Urinary bladder (tissue), 4 donors: Measurements from ENCODE around the gene STK39. TPM values are rescaled to one million over a fixed set of nuclear protein-coding genes. Genes with fewer than 3 reads are reported as not detected.

Experiments
- DNase-seq: peaks from one replicate; pipeline ENCODE4 v3.0.0-alpha.2; 2015; ENCODE audit errors: extremely low spot score
- H3K27ac ChIP-seq: one replicate; pipeline ENCODE4 v1.5.1; 2013; ENCODE audit warnings: low read depth, mild to moderate bottlenecking, moderate library complexity
- H3K36me3 ChIP-seq: one replicate; pipeline ENCODE4 v1.6.1; 2013; ENCODE audit warnings: mild to moderate bottlenecking, moderate library complexity; ENCODE audit not compliant: insufficient read depth
- H3K4me1 ChIP-seq: one replicate; pipeline ENCODE4 v1.6.1; 2013; ENCODE audit warnings: mild to moderate bottlenecking, moderate library complexity; ENCODE audit not compliant: insufficient read depth
- H3K4me3 ChIP-seq: one replicate; pipeline ENCODE4 v1.5.1; 2013; ENCODE audit warnings: low read depth, low read length
- WGBS: extraction: QIAGEN DNeasy Blood & Tissue Kit; methylation state at CpG from one replicate; pipeline ENCODE4 v1.1.7; 2013; 5-methylcytosine and 5-hydroxymethylcytosine counted together
- polyA plus RNA-seq: library from polyadenylated mRNA; stranded (reverse); fragments of 200-250 nt; gene quantifications from one replicate; pipeline ENCODE4 v1.2.3, GENCODE V29; 2013
- total RNA-seq: library from RNA; depleted of rRNA; stranded (reverse); fragments of >200 nt; gene quantifications from one replicate; pipeline ENCODE4 v1.2.3, GENCODE V29; 2014
- donor health status: healthy with polysubstance abuse.
- donor health status: healthy.

STK39 gene
- total and polyA plus RNA-seq, 2 donors: 17.5 to 37.7 TPM

GRCh38 chr2:168179592-168179991, 67.8 kb downstream of the STK39 start:
- no peaks in the 10 kb centered on the region for H3K36me3 ChIP-seq
- no peaks in the 10 kb centered on the region for H3K4me1 ChIP-seq
- H3K27ac ChIP-seq: no peak overlapping the region
- 82% methylated on average over 5 of the region's 5 CpGs for WGBS
- H3K4me3 ChIP-seq: no peak overlapping the region
- DNase-seq: no peak

GRCh38 chr2:168178520-168179324, 68.7 kb downstream of the STK39 start:
- no peaks in the 10 kb centered on the region for H3K36me3 ChIP-seq
- H3K4me3 ChIP-seq: no peak overlapping the region
- WGBS: 82% methylated on average over 4 of the region's 4 CpGs
- DNase-seq: no peak
- no peaks in the 10 kb centered on the region for H3K4me1 ChIP-seq
- H3K27ac ChIP-seq: no peak overlapping the region

GRCh38 chr2:168176402-168176801, 71.0 kb downstream of the STK39 start:
- DNase-seq: no peak
- Histone ChIP-seq H3K27ac (no peak overlapping the region), H3K4me3 (no peak overlapping the region), H3K36me3 (no peaks in the 10 kb centered on the region), H3K4me1 (no peaks in the 10 kb centered on the region)
- 86% methylated on average over 3 of the region's 3 CpGs for WGBS

GRCh38 chr2:168175469-168175868, 71.9 kb downstream of the STK39 start:
- Histone ChIP-seq H3K27ac (no peak overlapping the region), H3K36me3 (no peaks in the 10 kb centered on the region), H3K4me1 (no peaks in the 10 kb centered on the region), H3K4me3 (no peak overlapping the region)
- no peak for DNase-seq
- 95% methylated on average over 5 of the region's 5 CpGs for WGBS

- 93% methylated on average over 2 of the region's 2 CpGs for WGBS
- no peak for DNase-seq
- Histone ChIP-seq H3K36me3 (no peaks in the 10 kb centered on the region), H3K4me3 (no peak overlapping the region), H3K27ac (no peak overlapping the region), H3K4me1 (no peaks in the 10 kb centered on the region)
Measured at GRCh38 chr2:168174756-168175155, 72.6 kb downstream of the STK39 start.

DNA sequence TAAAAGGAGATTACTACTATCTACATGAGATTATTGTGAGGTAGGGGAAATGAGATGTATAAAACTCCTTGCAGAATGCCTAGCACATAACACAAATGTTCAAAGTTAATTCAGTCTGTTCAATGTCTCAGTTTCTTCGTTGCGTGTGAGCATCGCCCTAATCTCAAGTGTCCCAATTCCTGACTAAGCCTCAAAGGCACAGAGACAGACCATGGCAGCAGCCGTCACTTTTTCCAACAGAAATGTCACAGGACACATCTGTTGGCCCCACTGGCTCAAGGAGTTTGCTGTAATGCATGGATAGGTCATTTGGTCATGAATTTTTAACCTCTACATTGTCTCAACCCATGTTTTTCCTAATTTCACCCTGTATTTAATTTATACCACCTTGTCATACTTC, 75.3 kb downstream of the STK39 start:
- 98% methylated on average over 4 of the region's 4 CpGs for WGBS
- Histone ChIP-seq H3K4me1 (no peaks in the 10 kb centered on the region), H3K36me3 (no peaks in the 10 kb centered on the region), H3K4me3 (no peak overlapping the region), H3K27ac (no peak overlapping the region)
- DNase-seq: no peak

- no peaks in the 10 kb centered on the region for H3K36me3 ChIP-seq
- H3K4me1 ChIP-seq: no peaks in the 10 kb centered on the region
- no peak for DNase-seq
- H3K27ac ChIP-seq: no peak overlapping the region
- no peak overlapping the region for H3K4me3 ChIP-seq
- 97% methylated on average over 7 of the region's 7 CpGs for WGBS
Measured at GRCh38 chr2:168171059-168171762, 76.2 kb downstream of the STK39 start.

DNA sequence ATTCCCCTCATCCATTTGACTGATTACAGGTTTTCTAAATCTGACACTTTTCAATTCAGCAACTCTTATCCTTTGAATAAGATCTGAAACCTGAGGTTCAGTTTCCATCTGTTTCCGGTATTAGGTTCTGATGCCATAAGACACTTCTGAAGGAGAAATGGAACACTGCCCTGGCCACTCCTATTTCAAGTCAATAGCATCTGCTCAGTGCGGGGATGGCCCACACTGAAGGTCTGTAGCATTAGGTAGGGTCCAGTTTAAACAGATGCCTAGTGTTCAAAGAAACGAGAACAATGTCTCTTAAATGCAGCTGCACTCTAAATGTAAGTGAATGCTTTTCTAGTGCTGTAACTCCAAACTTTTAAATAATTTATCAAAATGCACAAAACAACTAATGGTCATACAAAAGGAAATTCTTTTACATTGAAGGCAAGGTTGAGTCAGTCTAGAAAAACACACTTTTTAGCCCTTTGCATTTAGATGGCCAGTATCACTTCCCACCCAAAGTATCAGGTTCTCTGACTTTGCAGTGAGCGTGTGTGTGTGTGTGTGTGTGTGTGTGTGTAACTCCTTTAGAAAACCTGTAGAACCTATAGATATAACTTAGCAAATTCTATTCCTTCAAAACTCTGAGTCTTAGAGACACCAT, 78.2 kb downstream of the STK39 start:
- no peak for DNase-seq
- Histone ChIP-seq H3K4me3 (no peak overlapping the region), H3K4me1 (no peaks in the 10 kb centered on the region), H3K36me3 (no peaks in the 10 kb centered on the region), H3K27ac (no peak overlapping the region)
- WGBS: 96% methylated on average over 4 of the region's 4 CpGs

DNA sequence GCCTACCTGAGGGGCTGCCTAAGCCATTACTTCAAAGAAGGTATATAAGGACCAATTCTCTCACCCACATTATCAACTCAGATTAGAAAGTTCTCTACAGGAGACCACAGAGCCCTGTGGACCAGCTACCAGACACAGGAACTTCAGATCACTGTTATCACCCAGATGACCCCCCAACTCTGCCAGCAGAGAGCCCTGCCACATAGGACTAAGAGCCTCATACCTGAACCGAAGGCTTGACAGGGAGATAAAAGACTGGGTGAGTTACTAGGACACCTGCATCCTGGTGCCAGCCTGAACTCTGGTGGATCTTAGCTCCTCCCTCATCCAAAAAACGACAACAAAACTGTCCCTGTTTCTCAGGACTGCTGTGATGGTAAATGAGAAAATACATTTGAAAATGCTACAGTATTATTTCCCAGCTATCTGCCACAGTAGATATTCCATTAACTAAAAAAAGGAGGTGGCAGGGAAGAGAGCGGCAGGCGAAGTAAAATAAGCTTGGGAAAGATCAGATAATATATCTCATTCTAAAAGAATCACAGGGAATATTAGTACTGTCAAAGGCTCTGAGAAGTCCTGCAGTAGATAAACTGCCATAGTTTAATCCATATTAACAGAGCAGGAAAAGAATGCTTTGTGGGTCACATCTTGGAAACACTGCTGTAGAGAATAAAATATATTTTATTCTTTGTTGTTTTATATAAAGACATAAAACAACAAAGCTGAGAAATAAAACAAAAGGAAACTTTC, 79.7 kb downstream of the STK39 start:
- Histone ChIP-seq H3K4me1 (no peaks in the 10 kb centered on the region), H3K4me3 (no peak overlapping the region), H3K27ac (no peak overlapping the region), H3K36me3 (no peaks in the 10 kb centered on the region)
- DNase-seq: no peak
- 91% methylated on average over 4 of the region's 4 CpGs for WGBS

DNA sequence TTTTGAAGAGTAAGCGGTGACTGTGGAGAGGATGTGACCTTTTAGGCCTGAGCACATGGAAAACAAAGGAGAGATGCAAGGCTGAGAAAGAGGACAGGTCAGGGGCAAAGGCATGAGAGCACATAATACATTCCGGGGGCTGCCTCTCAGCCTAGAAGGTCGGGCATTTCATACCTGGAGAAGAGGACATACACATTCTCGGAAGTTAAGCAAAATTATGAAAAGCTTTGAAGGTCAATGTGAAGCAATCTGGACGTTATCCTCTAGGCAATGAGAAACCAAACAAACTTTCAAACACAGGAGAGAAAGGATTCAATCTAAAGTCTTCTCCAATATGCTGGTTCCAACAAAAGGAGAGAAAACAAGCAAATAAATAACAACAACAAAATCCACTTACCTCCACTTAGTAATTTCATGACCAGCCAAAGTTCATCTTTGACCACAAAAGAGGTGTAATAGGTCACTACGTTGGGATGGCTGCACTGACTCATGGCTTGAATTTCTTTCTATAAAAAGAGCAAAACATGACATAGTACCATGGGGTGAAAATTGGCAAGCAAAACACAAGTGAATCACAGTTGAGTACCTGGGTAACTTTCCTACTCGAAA, 80.4 kb downstream of the STK39 start:
- Histone ChIP-seq H3K36me3 (no peaks in the 10 kb centered on the region), H3K4me1 (no peaks in the 10 kb centered on the region), H3K27ac (no peak overlapping the region), H3K4me3 (no peak overlapping the region)
- 88% methylated on average over 7 of the region's 7 CpGs for WGBS
- no peak for DNase-seq

DNA sequence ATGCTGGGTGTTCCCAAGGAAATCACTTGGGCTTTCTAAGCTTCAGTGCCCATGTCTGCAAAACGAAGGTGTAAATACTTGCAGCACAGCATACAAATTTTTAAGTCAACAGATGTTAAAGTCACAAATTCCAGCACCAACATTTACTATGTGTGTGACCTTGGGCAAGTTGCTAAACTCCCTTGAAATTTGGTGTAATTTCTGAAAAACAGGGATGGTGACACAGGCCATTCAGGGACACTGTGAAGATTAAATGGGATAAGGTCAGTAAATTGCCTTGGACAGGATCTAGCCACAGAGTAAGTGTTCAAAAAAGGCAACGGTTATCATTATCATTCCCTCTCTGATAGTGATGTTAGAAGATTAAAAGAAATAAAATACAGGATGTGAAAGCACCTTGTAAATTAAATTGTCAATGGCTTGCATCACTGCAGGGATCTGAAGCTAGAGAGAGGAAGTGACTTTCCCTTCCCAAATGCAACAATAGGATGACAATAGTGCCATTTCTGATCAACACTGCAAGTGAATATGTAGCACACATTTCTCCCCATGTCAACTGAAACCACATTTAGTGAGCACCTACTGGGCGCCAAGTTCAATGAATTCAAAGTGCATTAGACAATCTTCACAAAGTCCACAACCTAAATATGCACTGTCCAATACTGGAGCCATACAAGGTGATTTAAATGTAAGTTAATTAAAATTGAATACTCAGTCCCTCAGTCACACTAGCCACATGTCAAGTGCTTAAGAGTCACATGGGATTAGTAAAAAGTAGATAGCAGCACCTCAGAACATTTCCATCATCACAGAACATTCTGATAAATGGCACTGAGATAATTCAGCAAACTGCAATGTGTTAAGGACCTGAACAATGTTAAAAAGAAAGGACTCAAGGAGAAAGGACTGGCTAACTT, 81.2 kb downstream of the STK39 start:
- no peaks in the 10 kb centered on the region for H3K36me3 ChIP-seq
- no peak overlapping the region for H3K4me3 ChIP-seq
- DNase-seq: no peak
- H3K27ac ChIP-seq: no peak overlapping the region
- no peaks in the 10 kb centered on the region for H3K4me1 ChIP-seq
- 72% methylated on average over 3 of the region's 3 CpGs for WGBS

GRCh38 chr2:168165397-168165796, 82.0 kb downstream of the STK39 start:
- Histone ChIP-seq H3K4me3 (no peak overlapping the region), H3K36me3 (no peaks in the 10 kb centered on the region), H3K27ac (no peak overlapping the region), H3K4me1 (no peaks in the 10 kb centered on the region)
- 73% methylated on average over 3 of the region's 3 CpGs for WGBS
- no peak for DNase-seq
